Astrocyte of the spinal cord (primary cell): Measurements from ENCODE around the gene APOO.

Experiments
- DNase-seq: peaks from one replicate; pipeline ENCODE4 v3.0.0; 2011; ENCODE audit warnings: low read depth, low spot score
- H3K4me3 ChIP-seq: 2 replicates; pipeline ENCODE4 v1.5.1; 2011; ENCODE audit warnings: low read depth, mild to moderate bottlenecking, low read length, moderate library complexity
- in situ Hi-C: cut with HindIII; loops from 2 replicates; pipeline ENCODE4 v1.10.0; 2017; ENCODE audit warnings: low sequenced_read_pairs
- TF ChIP-seq, protein P1 (sequence below): IDR thresholded peaks from 2 replicates; pipeline ENCODE4 v1.5.1; 2012; ENCODE audit warnings: low read depth, mild to moderate bottlenecking, low read length, inconsistent platforms

APOO gene

DNA sequence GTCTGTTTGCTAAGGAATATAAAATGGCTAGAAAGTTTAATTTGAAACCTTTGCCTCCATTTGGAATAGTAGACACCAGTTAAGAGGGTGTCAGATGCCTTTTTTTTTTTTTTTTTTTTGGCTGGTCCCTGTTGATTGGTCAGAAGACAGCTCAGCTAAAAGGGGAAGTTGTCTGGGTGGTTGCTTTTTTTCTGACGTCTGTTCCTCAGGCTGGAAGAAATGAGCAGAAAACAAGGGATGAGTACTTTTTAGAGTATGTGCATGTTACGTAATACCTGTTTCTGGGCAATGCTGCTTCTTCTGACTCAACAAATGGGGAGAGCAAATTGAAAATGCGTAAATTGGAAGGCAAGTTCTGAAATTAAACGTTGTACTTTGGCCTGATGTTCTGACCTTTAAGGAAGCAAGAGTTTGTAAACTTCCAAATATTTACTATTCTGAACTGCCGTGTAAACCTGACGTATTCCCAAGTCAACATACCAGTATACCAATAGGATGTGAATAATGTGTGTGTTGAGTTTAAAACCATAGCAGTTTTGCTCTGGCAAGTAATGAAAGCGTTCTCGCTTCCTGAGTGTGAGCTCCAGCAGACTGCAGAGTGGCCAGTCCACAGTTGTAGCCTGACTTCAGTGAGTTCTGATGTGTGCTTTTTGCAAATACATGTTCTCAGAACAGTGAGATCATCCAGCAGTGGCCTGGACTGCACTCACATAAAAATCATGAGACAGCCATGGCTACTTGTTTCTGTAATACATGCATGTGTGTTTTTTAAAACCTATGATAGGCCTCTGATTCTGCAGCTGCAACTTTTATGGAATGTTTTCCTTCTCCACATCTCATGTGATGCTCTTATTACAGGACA lies 123.0 kb downstream of the APOO start:
- DNase-seq: peak; percentile 69
- TF ChIP-seq, protein P1, sequence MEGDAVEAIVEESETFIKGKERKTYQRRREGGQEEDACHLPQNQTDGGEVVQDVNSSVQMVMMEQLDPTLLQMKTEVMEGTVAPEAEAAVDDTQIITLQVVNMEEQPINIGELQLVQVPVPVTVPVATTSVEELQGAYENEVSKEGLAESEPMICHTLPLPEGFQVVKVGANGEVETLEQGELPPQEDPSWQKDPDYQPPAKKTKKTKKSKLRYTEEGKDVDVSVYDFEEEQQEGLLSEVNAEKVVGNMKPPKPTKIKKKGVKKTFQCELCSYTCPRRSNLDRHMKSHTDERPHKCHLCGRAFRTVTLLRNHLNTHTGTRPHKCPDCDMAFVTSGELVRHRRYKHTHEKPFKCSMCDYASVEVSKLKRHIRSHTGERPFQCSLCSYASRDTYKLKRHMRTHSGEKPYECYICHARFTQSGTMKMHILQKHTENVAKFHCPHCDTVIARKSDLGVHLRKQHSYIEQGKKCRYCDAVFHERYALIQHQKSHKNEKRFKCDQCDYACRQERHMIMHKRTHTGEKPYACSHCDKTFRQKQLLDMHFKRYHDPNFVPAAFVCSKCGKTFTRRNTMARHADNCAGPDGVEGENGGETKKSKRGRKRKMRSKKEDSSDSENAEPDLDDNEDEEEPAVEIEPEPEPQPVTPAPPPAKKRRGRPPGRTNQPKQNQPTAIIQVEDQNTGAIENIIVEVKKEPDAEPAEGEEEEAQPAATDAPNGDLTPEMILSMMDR: no peak
- in situ Hi-C loops: no loop called here
- peak overlapping the region; percentile 80 for H3K4me3 ChIP-seq

- DNase-seq: peak; percentile 16
- TF ChIP-seq, protein P1: no peak
- H3K4me3 ChIP-seq: peak overlapping the region; percentile 80
- in situ Hi-C loops: no loop called here
These were observed 123.9 kb downstream of the APOO start for GRCh38 chrX:23783589-23784469.
